H1 (cell line): ENCODE results near the gene CTBP2. TPM values are rescaled to one million over a fixed set of nuclear protein-coding genes. Genes with fewer than 3 reads are reported as not detected.

ENCODE experiments used
- CHD7 ChIP-seq: fragments of 300-600 bp; sonication (generic); IDR thresholded peaks from 2 replicates; pipeline ENCODE4 v1.7.1; 2012; ENCODE audit warnings: low read length, moderate library complexity, mild to moderate bottlenecking, inconsistent platforms; ENCODE audit not compliant: insufficient replicate concordance
- RFX5 ChIP-seq: IDR thresholded peaks from 2 replicates; pipeline ENCODE4 v1.6.1; 2011; ENCODE audit warnings: low read depth, low read length, improper control_type of control experiment, borderline replicate concordance
- SIRT6 ChIP-seq: IDR thresholded peaks from one replicate; pipeline ENCODE4 v1.7.1; 2012; ENCODE audit warnings: low read length, inconsistent platforms
- TBP ChIP-seq: IDR thresholded peaks from 2 replicates; pipeline ENCODE4 v1.6.1; 2011; ENCODE audit warnings: low read depth, low read length, improper control_type of control experiment
- polyA plus RNA-seq, 7 experiments: library from polyadenylated mRNA; depleted of rRNA in 3 of 7; stranded (reverse) in 5 of 7; unstranded in 2 of 7; fragments of >200 nt in 5 of 7; fragments of 200-250 nt in 2 of 7; gene quantifications; 1 replicate in 5 of 7; 2 replicates in 1 of 7; 4 replicates in 1 of 7; pipeline versions ENCODE4 v1.2.1 to v1.2.3, GENCODE V29; 2011 to 2013; ENCODE audit warnings: missing spikeins in 2 of 7, mixed read lengths in 2 of 7
- total RNA-seq: library from RNA; stranded (reverse); fragmentation: NEBNext Ultra II Directional; extraction: Animal tissue kit (Norgen Biotek cat#: 25700); gene quantifications from 2 replicates; pipeline ENCODE4 v1.2.1, GENCODE V29; 2021

The CTBP2 gene
- total and polyA plus RNA-seq, 2 of the 8 experiments (the other 6 are each of a cell fraction or from before 2014, with no cell fraction given): 208 to 221 TPM

GRCh38 chr10:125035588-125036295, 124.6 kb downstream of the CTBP2 start (continued):
- no peak for TF ChIP-seq CHD7
- no peak for TF ChIP-seq RFX5
- TF ChIP-seq TBP: no peak
- TF ChIP-seq SIRT6: no peak
